HG03135 (cell line): Measurements from ENCODE around the gene KCP.

Source experiments
- ATAC-seq: cut with Tn5 transposase; IDR thresholded peaks from one replicate; pipeline ENCODE4 v1.9.1; 2021; ENCODE audit warnings: mild to moderate bottlenecking, moderate library complexity; ENCODE audit not compliant: unreplicated experiment

Gene KCP

GRCh38 chr7:128876127-128876526, 34.4 kb downstream of the KCP start:
- ATAC-seq, result no peak

- no peak for ATAC-seq
Measured at GRCh38 chr7:128875523-128875948, 35.0 kb downstream of the KCP start.

- no peak for ATAC-seq
Measured at GRCh38 chr7:128874140-128875031, 36.1 kb downstream of the KCP start.

- ATAC-seq, result no peak
Measured at GRCh38 chr7:128873234-128873633, 37.3 kb downstream of the KCP start.

GRCh38 chr7:128872394-128872824, 38.1 kb downstream of the KCP start:
- ATAC-seq, result no peak

- ATAC-seq, result no peak
Measured at GRCh38 chr7:128871050-128871449, 39.5 kb downstream of the KCP start.

GRCh38 chr7:128869944-128870285, 40.6 kb downstream of the KCP start:
- ATAC-seq, result no peak

- ATAC-seq, result peak; percentile 76
Measured at GRCh38 chr7:128869138-128869943, 41.2 kb downstream of the KCP start.

- ATAC-seq, result no peak
Measured at GRCh38 chr7:128868624-128869137, 41.8 kb downstream of the KCP start.

- no peak for ATAC-seq
Measured at GRCh38 chr7:128867842-128868623, 42.5 kb downstream of the KCP start.

GRCh38 chr7:128867241-128867640, 43.3 kb downstream of the KCP start:
- ATAC-seq, result no peak

- ATAC-seq, result no peak
Measured at GRCh38 chr7:128865996-128866877, 44.3 kb downstream of the KCP start.

- ATAC-seq, result no peak
Measured at GRCh38 chr7:128865303-128865702, 45.2 kb downstream of the KCP start.

GRCh38 chr7:128863433-128863989, 47.0 kb downstream of the KCP start:
- ATAC-seq, result peak; percentile 39

- peak; percentile 86 for ATAC-seq
Measured at GRCh38 chr7:128862571-128863432, 47.7 kb downstream of the KCP start, which contains the start of gene ATP6V1F. Gene ATP6V1F (plus strand): TSS chr7:128862856. CDS start chr7:128862905, 49 bp downstream.

- ATAC-seq, result no peak
Measured at GRCh38 chr7:128861957-128862570, 48.4 kb downstream of the KCP start.

GRCh38 chr7:128860158-128861073, 50.1 kb downstream of the KCP start:
- ATAC-seq, result no peak
